MM.1S (cell line): Measurements from ENCODE around the gene UBAC2.

ENCODE experiments used
- DNase-seq: peaks from one replicate; pipeline ENCODE4 v3.0.0-alpha.2; 2015
- H2AFZ ChIP-seq: fragments of 300-600 bp; sonication (generic); 2 replicates; pipeline ENCODE4 v1.6.0; 2016; ENCODE audit warnings: antibody characterized with exemption, low read length
- H3F3A ChIP-seq: fragments of 300-600 bp; sonication (generic); 2 replicates; pipeline ENCODE4 v1.6.1; 2016; ENCODE audit warnings: mild to moderate bottlenecking, antibody characterized with exemption, low read length, moderate library complexity, mixed read lengths; ENCODE audit not compliant: insufficient read depth
- H3K27ac ChIP-seq: fragments of 300-600 bp; sonication (generic); 2 replicates; pipeline ENCODE4 v1.5.1; 2016; ENCODE audit warnings: mild to moderate bottlenecking, low read length
- H3K27me3 ChIP-seq: fragments of 300-600 bp; sonication (generic); replicated peaks from 2 replicates; pipeline ENCODE4 v1.6.0; 2016; ENCODE audit warnings: low read length; ENCODE audit not compliant: insufficient read depth
- H3K36me3 ChIP-seq: fragments of 300-600 bp; sonication (generic); replicated peaks from 2 replicates; pipeline ENCODE4 v1.6.1; 2016; ENCODE audit warnings: mild to moderate bottlenecking, low read length, mixed read lengths; ENCODE audit not compliant: insufficient read depth
- H3K4me1 ChIP-seq: fragments of 300-600 bp; sonication (generic); 2 replicates; pipeline ENCODE4 v1.6.1; 2016; ENCODE audit warnings: low read length, mixed read lengths
- H3K4me2 ChIP-seq: fragments of 300-600 bp; sonication (generic); 2 replicates; pipeline ENCODE4 v1.6.0; 2016; ENCODE audit warnings: low read depth, low read length
- H3K4me3 ChIP-seq: fragments of 300-600 bp; sonication (generic); 2 replicates; pipeline ENCODE4 v1.5.1; 2016; ENCODE audit warnings: low read length, mixed read lengths
- H3K79me2 ChIP-seq: fragments of 300-600 bp; sonication (generic); 2 replicates; pipeline ENCODE4 v1.6.1; 2016; ENCODE audit warnings: mixed run types, low read length, mixed read lengths
- H3K9ac ChIP-seq: fragments of 300-600 bp; sonication (generic); 2 replicates; pipeline ENCODE4 v1.6.1; 2016; ENCODE audit warnings: low read length, mixed read lengths
- H3K9me2 ChIP-seq: fragments of 300-600 bp; sonication (generic); replicated peaks from 2 replicates; pipeline ENCODE4 v1.6.1; 2016; ENCODE audit warnings: mild to moderate bottlenecking, low read length, mixed read lengths; ENCODE audit not compliant: insufficient read depth
- H3K9me3 ChIP-seq: fragments of 300-600 bp; sonication (generic); replicated peaks from 2 replicates; pipeline ENCODE4 v1.6.1; 2016; ENCODE audit warnings: mild to moderate bottlenecking, low read length, mixed read lengths; ENCODE audit not compliant: insufficient read depth
- H4K20me1 ChIP-seq: fragments of 300-600 bp; sonication (generic); 2 replicates; pipeline ENCODE4 v1.6.1; 2016; ENCODE audit warnings: mild to moderate bottlenecking, low read length, moderate library complexity, mixed read lengths; ENCODE audit not compliant: insufficient read depth
- EZH2 ChIP-seq: fragments of 300-600 bp; sonication (generic); optimal IDR thresholded peaks from 2 replicates; pipeline ENCODE3; 2017; ENCODE audit warnings: low read depth, mild to moderate bottlenecking, antibody characterized with exemption, low read length, mixed read lengths
- EZH2phosphoT487 ChIP-seq: fragments of 300-600 bp; sonication (generic); IDR thresholded peaks from 2 replicates; pipeline ENCODE4 v1.6.1; 2018; ENCODE audit warnings: antibody characterized with exemption, low read length
- TF ChIP-seq, protein P1 (sequence below): fragments of 300-600 bp; sonication (generic); IDR thresholded peaks from 2 replicates; pipeline ENCODE4 v1.5.1; 2016; ENCODE audit warnings: antibody characterized with exemption, low read length, mixed read lengths

The UBAC2 gene

DNA sequence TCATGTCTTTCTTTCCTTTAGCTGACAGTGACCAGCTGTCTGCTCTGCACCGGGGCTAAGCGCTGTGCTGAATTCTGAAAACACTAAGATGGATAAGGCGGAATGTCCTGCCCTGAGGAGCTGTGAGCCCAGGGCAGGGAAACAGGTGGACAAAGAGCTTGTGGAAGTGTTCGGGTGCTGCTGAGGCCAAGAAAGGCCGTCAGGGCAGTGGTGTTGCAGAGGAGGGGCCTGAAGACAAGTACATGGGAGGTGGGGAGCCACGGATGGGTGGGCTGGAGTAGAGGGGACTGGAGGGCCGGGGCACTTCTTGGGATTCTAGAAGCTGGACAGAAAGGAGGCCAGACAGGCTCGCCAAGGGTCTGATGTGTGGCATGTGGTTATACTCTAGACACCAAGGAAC is 172.8 kb downstream of the UBAC2 start:
- Histone ChIP-seq H3K27me3 (no peaks in the 10 kb centered on the region), H2AFZ (no peak overlapping the region), H3K4me3 (no peak overlapping the region), H4K20me1 (no peaks in the 10 kb centered on the region), H3K9ac (no peak overlapping the region), H3K9me3 (no peaks in the 10 kb centered on the region), H3K79me2 (no peaks in the 10 kb centered on the region), H3K27ac (no peak overlapping the region), H3K36me3 (no peaks in the 10 kb centered on the region), H3F3A (no peaks in the 10 kb centered on the region), H3K4me2 (no peak overlapping the region), H3K4me1 (no peaks in the 10 kb centered on the region), H3K9me2 (no peaks in the 10 kb centered on the region)
- TF ChIP-seq EZH2 (no peak), EZH2phosphoT487 (no peak)
- TF ChIP-seq, protein P1, sequence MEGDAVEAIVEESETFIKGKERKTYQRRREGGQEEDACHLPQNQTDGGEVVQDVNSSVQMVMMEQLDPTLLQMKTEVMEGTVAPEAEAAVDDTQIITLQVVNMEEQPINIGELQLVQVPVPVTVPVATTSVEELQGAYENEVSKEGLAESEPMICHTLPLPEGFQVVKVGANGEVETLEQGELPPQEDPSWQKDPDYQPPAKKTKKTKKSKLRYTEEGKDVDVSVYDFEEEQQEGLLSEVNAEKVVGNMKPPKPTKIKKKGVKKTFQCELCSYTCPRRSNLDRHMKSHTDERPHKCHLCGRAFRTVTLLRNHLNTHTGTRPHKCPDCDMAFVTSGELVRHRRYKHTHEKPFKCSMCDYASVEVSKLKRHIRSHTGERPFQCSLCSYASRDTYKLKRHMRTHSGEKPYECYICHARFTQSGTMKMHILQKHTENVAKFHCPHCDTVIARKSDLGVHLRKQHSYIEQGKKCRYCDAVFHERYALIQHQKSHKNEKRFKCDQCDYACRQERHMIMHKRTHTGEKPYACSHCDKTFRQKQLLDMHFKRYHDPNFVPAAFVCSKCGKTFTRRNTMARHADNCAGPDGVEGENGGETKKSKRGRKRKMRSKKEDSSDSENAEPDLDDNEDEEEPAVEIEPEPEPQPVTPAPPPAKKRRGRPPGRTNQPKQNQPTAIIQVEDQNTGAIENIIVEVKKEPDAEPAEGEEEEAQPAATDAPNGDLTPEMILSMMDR: no peak
- no peak for DNase-seq

DNA sequence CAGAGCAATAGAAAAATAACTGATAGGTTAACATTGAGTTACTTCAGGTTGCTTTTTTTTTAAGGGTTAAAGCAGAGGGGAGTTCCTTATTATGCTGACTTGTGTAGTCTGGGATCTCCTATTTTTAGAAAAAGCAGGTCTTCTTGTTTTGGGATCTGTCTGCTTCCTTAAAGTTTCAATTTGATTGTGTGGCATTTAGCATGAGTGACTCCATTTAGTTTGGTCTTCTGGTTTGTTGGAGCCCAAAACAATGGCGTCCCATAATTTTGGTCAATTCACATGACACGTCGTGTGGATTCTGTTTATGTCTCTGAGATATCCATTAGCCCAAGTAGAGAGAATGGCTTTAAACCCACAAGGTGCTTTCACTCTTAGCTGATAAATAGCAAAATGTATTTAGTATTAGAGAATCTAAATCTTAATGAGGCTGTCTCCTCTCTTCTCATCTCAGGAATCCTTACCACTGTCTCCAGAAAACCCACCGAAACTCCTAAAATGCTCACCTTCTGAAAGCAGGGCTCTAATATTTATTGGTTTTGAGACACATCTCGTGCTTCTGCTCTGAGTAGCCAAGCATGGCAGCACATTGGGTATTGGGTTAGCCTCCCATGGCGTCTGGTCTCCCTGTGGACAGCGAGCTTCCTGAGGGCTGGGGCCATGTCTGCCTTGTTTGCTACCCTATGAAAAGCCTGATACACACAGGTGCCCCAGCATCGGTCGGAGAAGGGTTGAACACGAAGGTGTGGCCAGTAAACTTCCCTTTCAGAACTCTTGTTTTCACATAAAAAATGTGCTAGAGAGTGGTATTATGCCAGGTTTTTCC is 173.7 kb downstream of the UBAC2 start:
- H3K9ac ChIP-seq: no peak overlapping the region
- no peak for TF ChIP-seq EZH2
- H3K4me2 ChIP-seq: no peak overlapping the region
- H3K27ac ChIP-seq: no peak overlapping the region
- no peaks in the 10 kb centered on the region for H3K9me2 ChIP-seq
- no peaks in the 10 kb centered on the region for H3K9me3 ChIP-seq
- no peaks in the 10 kb centered on the region for H3K27me3 ChIP-seq
- H3K4me1 ChIP-seq: no peaks in the 10 kb centered on the region
- no peaks in the 10 kb centered on the region for H3F3A ChIP-seq
- no peak overlapping the region for H3K4me3 ChIP-seq
- no peaks in the 10 kb centered on the region for H3K79me2 ChIP-seq
- H3K36me3 ChIP-seq: no peaks in the 10 kb centered on the region
- no peak for DNase-seq
- H4K20me1 ChIP-seq: no peaks in the 10 kb centered on the region
- H2AFZ ChIP-seq: no peak overlapping the region

DNA sequence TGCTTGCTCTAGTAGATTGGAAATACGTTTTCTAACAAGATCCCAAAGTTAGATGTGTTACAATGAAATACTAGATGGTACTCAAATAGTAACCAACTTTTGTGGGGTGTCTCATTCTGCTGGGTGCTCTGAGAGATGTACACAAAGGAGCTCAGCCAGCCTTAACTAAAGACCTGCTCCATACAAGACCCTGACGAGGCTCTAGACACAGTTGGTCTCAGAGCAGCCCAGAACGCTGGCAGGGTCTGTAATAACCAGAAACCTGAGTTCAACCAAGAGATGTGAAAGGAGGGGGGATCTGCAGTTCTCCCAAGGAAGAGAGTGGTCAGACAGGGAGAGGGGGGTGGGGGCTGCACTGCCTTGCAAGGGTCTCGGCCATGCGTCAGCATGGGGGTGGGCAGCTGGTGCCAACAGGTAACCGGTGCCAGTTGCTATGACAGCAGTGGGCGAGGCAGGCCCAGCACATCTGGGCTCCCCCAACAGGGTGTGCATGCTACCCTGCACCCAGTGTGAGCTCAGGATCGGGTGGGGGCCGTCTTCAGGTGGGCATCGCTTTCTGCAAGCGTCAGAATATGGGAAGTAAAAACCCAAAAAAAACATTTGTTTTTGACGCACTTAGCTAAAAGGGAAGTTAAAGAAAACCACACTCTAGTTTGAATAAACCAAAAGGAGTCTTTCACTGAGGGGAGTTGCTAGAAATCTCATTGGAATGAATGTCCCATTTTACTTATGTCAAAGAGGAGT is 174.5 kb downstream of the UBAC2 start:
- no peaks in the 10 kb centered on the region for H3K79me2 ChIP-seq
- no peak overlapping the region for H3K4me2 ChIP-seq
- H4K20me1 ChIP-seq: no peaks in the 10 kb centered on the region
- H3K9ac ChIP-seq: no peak overlapping the region
- H3K27ac ChIP-seq: no peak overlapping the region
- H3F3A ChIP-seq: no peaks in the 10 kb centered on the region
- DNase-seq: no peak
- H3K9me3 ChIP-seq: no peaks in the 10 kb centered on the region
- H3K4me1 ChIP-seq: no peaks in the 10 kb centered on the region
- TF ChIP-seq EZH2phosphoT487: no peak
- TF ChIP-seq, protein P1: no peak
- TF ChIP-seq EZH2: no peak
- no peaks in the 10 kb centered on the region for H3K27me3 ChIP-seq
- H3K4me3 ChIP-seq: no peak overlapping the region
- no peak overlapping the region for H2AFZ ChIP-seq
- H3K9me2 ChIP-seq: no peaks in the 10 kb centered on the region
- no peaks in the 10 kb centered on the region for H3K36me3 ChIP-seq

DNA sequence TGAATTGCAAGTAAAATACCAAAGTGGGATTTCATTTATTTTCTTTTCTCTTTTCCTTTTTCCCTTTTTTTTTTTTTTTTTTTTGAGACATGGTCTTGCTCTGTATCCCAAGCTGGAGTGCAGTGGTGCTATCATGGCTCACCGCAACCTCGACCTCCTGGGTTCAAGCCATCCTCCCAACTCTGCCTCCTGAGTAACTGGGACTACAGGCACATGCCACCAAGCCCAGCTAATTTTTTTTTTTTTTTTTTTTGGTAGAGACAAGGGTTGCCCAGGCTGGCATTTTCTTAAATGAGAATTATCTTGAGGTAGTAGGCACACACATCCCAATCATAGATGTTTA is 175.1 kb downstream of the UBAC2 start:
- Histone ChIP-seq H3K36me3 (no peaks in the 10 kb centered on the region), H3K9me2 (no peaks in the 10 kb centered on the region), H3K27ac (no peak overlapping the region), H3K79me2 (no peaks in the 10 kb centered on the region), H2AFZ (no peak overlapping the region), H3K9me3 (no peaks in the 10 kb centered on the region), H3K4me3 (no peak overlapping the region), H3K27me3 (no peaks in the 10 kb centered on the region), H3K4me2 (no peak overlapping the region), H3K4me1 (no peaks in the 10 kb centered on the region), H3K9ac (no peak overlapping the region), H3F3A (no peaks in the 10 kb centered on the region), H4K20me1 (no peaks in the 10 kb centered on the region)
- no peak for TF ChIP-seq EZH2phosphoT487
- TF ChIP-seq, protein P1: no peak
- no peak for TF ChIP-seq EZH2
- no peak for DNase-seq
